Measurements from ENCODE around the gene LPP.

Gene LPP

DNA sequence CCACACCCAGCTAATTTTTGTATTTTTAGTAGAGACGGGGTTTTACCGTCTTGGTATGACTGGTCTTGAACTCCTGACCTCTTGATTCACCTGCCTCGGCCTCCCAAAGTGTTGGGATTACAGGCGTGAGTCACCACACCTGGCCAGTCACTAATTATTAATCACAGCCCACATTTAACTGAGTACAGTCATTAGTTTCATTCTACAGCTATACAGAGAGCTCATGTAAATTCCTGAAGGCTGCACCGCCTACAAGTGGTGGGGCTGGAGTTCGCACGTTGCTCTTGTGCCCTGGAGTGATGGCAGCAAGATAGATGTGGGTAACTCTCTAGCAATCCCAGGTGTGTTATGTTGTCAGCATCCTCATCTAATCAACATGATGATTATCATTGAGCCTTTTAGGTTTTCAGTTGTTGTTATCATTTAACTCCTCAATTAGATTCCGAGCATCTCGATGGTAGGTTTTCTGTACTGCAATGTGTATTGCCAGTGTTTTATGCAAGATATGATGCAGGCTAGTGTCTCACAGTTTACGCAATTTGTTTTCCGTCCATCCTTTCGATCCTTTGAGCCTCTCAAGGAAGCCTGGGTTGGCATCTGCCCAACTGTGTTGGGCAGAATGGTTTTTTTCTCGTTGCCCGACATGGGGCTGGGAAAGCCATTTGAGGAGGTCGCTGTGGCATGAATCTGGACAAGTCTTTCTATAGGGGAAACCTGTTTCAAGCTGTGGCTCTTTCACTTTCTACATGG, 216.3 kb downstream of the LPP start:
- DNase-seq = no peak

GRCh38 chr3:188378786-188379185, 224.8 kb downstream of the LPP start:
- no peak for DNase-seq

GRCh38 chr3:188380252-188380651, 226.3 kb downstream of the LPP start:
- no peak for DNase-seq

GRCh38 chr3:188380722-188381121, 226.8 kb downstream of the LPP start:
- DNase-seq = no peak

- DNase-seq = no peak
These were observed 229.8 kb downstream of the LPP start for GRCh38 chr3:188383748-188384147.

GRCh38 chr3:188385295-188385694, 231.3 kb downstream of the LPP start:
- DNase-seq = peak; percentile 15

- DNase-seq = no peak
These were observed 235.9 kb downstream of the LPP start for GRCh38 chr3:188389711-188390342.

- no peak for DNase-seq
These were observed 236.4 kb downstream of the LPP start for GRCh38 chr3:188390343-188390718.

- no peak for DNase-seq
These were observed 237.0 kb downstream of the LPP start for GRCh38 chr3:188390775-188391443.

DNA sequence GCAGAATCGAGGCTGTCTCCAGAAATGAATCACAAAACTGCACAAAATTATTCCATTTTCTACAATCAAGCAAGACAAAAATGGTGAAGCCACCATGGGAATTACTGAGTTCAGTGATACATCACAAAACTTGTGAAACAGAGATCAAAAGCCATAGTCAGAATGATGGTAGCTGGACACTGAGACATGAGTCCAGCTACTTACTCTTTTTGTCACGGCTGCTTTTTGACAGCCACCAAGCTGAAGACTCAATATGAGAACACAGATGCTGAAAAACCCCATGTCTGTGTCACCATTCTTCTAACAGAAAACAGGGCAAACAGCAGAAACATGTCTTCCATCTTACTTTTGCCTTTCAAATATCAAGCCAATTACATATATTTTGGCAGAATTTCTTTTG, 237.6 kb downstream of the LPP start:
- no peak for DNase-seq

GRCh38 chr3:188392076-188392475, 238.1 kb downstream of the LPP start:
- DNase-seq = no peak

- DNase-seq = no peak
These were observed 240.7 kb downstream of the LPP start for GRCh38 chr3:188394623-188395022.

GRCh38 chr3:188396251-188396650, 242.3 kb downstream of the LPP start:
- no peak for DNase-seq

DNA sequence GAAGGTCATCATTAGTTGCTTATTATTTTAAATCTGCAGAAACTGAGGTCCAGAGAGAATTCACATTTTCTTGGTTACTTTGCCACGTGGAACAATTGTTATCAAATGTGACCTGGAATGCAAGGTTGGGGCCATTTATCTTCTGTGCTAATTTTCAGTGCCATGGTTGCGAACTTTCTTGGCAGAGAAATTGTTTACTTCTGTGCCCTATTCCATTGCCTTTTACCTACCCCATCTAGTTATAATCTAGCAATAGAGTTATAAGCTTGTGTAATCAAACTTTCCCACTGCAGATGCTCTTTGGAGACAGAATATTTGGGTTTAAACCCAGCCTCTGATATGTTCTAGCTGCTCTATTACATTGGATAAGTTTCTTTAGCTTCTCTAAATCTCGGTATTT, 242.9 kb downstream of the LPP start:
- DNase-seq = no peak

GRCh38 chr3:188397766-188398705, 244.1 kb downstream of the LPP start:
- DNase-seq = no peak

DNA sequence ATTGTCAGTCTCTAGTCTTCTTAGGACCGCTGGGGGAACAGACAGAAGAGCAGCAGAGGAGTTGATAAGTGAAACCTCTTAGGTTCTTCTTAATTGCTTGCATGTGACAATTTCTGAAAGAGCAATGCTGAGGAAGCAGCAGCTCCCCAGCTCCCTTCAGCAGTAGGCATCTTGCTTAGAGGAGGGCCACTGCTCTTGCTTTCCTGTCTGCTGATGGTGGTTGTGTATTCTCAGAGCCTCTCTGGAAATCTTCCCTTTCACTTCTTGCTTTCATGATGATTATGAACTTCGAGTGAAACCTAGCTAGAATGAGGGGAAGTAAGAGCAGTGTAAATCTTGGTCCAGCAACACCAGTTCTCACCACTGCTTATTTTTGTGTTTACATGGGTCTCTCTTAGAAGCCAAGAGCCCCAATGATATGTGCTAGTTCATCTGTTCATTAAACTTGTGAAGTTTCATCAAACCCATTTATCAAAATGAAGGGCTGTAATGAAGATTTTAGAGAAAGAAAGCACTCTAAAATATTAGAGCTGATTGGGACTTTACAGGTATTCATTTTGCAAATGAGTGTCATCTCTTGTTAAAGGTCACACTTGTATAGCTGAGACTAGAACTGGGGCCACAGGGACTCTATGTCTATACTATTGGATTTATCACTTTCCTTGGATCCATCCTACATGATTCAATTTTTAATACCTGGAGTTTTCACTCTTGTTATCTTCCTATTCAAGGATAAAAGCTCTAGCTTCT, 246.7 kb downstream of the LPP start:
- DNase-seq = no peak

DNA sequence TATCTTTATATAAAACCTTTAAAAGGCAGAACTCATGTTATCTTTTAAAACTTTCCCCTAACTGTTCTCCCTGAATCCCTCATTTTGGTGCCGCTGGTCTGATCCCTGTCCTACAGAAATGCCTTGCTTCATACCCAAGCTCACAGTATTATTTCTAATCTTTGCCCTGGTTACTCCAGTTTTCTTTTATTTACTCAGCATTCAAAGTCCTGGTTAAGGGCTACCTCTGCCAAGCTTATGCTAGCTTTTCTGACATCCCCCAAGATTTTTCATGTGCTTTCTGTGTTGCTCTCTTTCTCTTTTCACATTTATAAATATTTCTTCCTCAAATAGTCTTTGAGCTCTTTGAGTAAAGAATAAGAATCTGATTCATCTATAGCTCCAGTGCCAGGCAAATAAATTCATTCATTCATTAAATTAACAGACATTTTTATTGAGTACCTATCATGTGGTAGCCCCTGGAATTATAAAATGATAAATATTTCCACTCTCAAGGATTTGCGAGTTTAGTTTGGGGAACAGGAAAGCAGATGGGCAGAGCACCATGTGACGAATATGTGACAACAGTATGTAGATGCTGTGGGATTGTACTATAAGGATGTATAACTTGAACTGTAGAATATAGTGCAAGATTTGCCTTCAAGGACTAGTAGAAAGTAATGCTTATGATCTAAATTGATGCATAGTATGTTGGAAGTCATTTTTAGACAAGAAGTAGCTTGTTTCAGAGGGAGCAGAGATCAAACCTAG, 247.5 kb downstream of the LPP start:
- DNase-seq = no peak

- DNase-seq = no peak
These were observed 248.3 kb downstream of the LPP start for GRCh38 chr3:188402229-188402628.

DNA sequence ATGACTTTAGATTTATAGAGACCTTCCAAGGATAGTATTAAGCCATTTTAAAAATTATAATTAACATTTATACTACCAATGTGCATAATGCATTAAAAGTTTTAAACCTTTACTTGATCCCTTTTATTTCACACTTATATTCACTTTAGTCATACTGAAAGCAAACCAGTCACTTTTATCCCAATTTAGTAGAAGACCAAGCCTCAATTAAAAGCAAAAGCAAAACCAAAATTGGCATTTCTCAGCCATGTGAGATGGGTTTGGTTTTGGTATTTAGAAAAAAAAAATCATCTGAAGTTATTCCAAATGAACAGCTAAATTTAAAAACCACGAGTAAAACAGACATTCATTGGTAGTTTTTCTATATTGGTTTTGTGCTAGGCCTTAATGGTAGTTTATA, 249.4 kb downstream of the LPP start:
- DNase-seq = no peak

- DNase-seq = no peak
These were observed 250.2 kb downstream of the LPP start for GRCh38 chr3:188404124-188404523.

DNA sequence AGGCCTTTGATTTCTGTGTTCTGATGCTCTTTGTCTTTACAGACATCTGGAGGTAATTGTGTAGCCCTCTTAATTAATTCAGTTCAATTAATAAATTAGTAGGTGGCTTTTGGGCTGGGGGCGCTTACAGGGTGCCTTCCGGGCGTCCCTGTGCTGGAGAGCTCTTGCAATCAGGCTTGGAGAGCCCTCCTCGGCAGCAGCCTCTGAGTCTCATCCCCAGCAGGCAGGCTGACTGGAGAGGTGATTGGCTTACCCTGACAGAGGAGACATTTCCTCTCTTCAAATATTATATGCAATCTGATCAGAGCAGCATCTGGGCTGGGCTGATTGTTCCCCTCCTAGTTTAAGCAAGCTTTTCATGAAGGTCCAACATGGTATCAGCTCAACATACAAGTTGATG, 250.7 kb downstream of the LPP start:
- DNase-seq = no peak
